HL-60 (cell line): ENCODE data around the gene GALM.

Experiments
- DNase-seq, 2 experiments: peaks; one replicate each; pipeline ENCODE4 v3.0.0-alpha.2; 2010 to 2020; ENCODE audit warnings: low read depth in 1 of 2, low spot score in 1 of 2
- H3K27ac ChIP-seq: fragments of 250-450 bp; sonication (Bioruptor Pico); replicated peaks from 2 replicates; pipeline ENCODE4 v1.5.1; 2020; ENCODE audit warnings: mild to moderate bottlenecking, moderate library complexity
- H3K27me3 ChIP-seq: fragments of 250-450 bp; sonication (Bioruptor Pico); 2 replicates; pipeline ENCODE4 v1.5.1; 2021; ENCODE audit warnings: mild to moderate bottlenecking, moderate library complexity; ENCODE audit not compliant: insufficient read depth, poor library complexity, severe bottlenecking
- H3K4me3 ChIP-seq: replicated peaks from 2 replicates; pipeline ENCODE4 v1.5.1; 2011; ENCODE audit warnings: mild to moderate bottlenecking, control low read depth, low read length; ENCODE audit not compliant: insufficient read depth
- CTCF ChIP-seq: IDR thresholded peaks from one replicate; pipeline ENCODE4 v1.5.1; 2011; ENCODE audit warnings: low read length, control low read depth, inconsistent platforms; ENCODE audit not compliant: insufficient read depth
- GABPA ChIP-seq: IDR thresholded peaks from 2 replicates; pipeline ENCODE4 v1.6.1; 2012; ENCODE audit warnings: low read depth
- POLR2AphosphoS5 ChIP-seq: IDR thresholded peaks from 2 replicates; pipeline ENCODE4 v1.6.1; 2012; ENCODE audit warnings: low read depth
- REST ChIP-seq: IDR thresholded peaks from 2 replicates; pipeline ENCODE4 v1.6.1; 2012; ENCODE audit warnings: low read depth; ENCODE audit not compliant: insufficient replicate concordance
- SPI1 ChIP-seq: IDR thresholded peaks from 2 replicates; pipeline ENCODE4 v1.6.1; 2012; ENCODE audit warnings: low read depth, mild to moderate bottlenecking, borderline replicate concordance

The GALM gene

GRCh38 chr2:38621018-38621417 is 44.9 kb upstream of the GALM start:
- Histone ChIP-seq H3K27ac (no peak overlapping the region), H3K27me3 (no peaks in the 10 kb centered on the region), H3K4me3 (no peak overlapping the region)
- DNase-seq: no peak
- TF ChIP-seq SPI1: no peak
- no peak for TF ChIP-seq CTCF
- TF ChIP-seq REST: no peak
- no peak for TF ChIP-seq POLR2AphosphoS5
- no peak for TF ChIP-seq GABPA

GRCh38 chr2:38622210-38622609 is 43.7 kb upstream of the GALM start:
- TF ChIP-seq POLR2AphosphoS5 (peak; percentile 31; the same call in 1 of the 2 replicates), SPI1 (peak; percentile 95), CTCF (no peak), GABPA (no peak; the same call in 1 of the 2 replicates)
- no peaks in the 10 kb centered on the region for H3K27me3 ChIP-seq
- H3K27ac ChIP-seq: peak overlapping the region; percentile 59
- no peak overlapping the region for H3K4me3 ChIP-seq
- DNase-seq: peak in 1 of 2 experiments; percentile 83

GRCh38 chr2:38626326-38627035 is 39.4 kb upstream of the GALM start:
- Histone ChIP-seq H3K4me3 (no peak overlapping the region), H3K27ac (no peak overlapping the region), H3K27me3 (no peaks in the 10 kb centered on the region)
- no peak for TF ChIP-seq POLR2AphosphoS5
- no peak for TF ChIP-seq GABPA
- TF ChIP-seq REST: no peak
- peak in 1 of 2 experiments; percentile 25 for DNase-seq

- Histone ChIP-seq H3K27me3 (no peaks in the 10 kb centered on the region), H3K4me3 (no peak overlapping the region), H3K27ac (no peak overlapping the region)
- DNase-seq: no peak
- no peak for TF ChIP-seq SPI1
- TF ChIP-seq REST: no peak
- no peak for TF ChIP-seq POLR2AphosphoS5
- TF ChIP-seq GABPA: no peak
- TF ChIP-seq CTCF: no peak
Observed at GRCh38 chr2:38627391-38627790, 38.5 kb upstream of the GALM start.
